SK-N-SH (cell line): Measurements from ENCODE around the gene SLC25A21. TPM values are rescaled to one million over a fixed set of nuclear protein-coding genes. Genes with fewer than 3 reads are reported as not detected.

Experiments
- CTCF ChIA-PET: fragments of 300-600, 350-600 bp; formaldehyde crosslinking; extraction: SDS; loops from one replicate; lab custom pipeline; 2021; lab: Yijun Ruan, JAX
- POLR2A ChIA-PET: fragments of 350-600 bp; sonication (Branson Sonifier 250); formaldehyde crosslinking; extraction: SDS; loops from one replicate; lab custom pipeline; 2020; ENCODE audit warnings: antibody characterized with exemption, inconsistent platforms; lab: Yijun Ruan, JAX
- DNase-seq: peaks from one replicate; pipeline ENCODE4 v3.0.0; 2012
- H2AFZ ChIP-seq: fragments of 200-600 bp; sonication (generic); 2 replicates; pipeline ENCODE4 v1.8.1; 2016; ENCODE audit warnings: antibody characterized with exemption, mild to moderate bottlenecking, low read depth
- H3F3A ChIP-seq: fragments of 200-600 bp; sonication (generic); replicated peaks from 2 replicates; pipeline ENCODE3; 2016; ENCODE audit warnings: antibody characterized with exemption, mild to moderate bottlenecking; ENCODE audit not compliant: insufficient read depth
- H3K27ac ChIP-seq, 2 experiments: fragments of 200-500 bp in 1 of 2; fragments of 200-600 bp in 1 of 2; sonication (Bioruptor generic) in 1 of 2; sonication (generic), shearing (Covaris generic) in 1 of 2; 2 replicates each; pipeline versions ENCODE4 v1.5.1 to v1.6.1; 2014 to 2016; ENCODE audit warnings: low read depth in 2 of 2, inconsistent platforms in 1 of 2, low read length in 1 of 2, mild to moderate bottlenecking in 1 of 2, mixed read lengths in 1 of 2
- H3K27me3 ChIP-seq: fragments of 200-600 bp; sonication (generic), shearing (Covaris generic); 2 replicates; pipeline ENCODE4 v1.6.1; 2016; ENCODE audit warnings: mixed run types; ENCODE audit not compliant: insufficient read depth
- H3K36me3 ChIP-seq, 2 experiments: fragments of 200-500 bp in 1 of 2; fragments of 200-600 bp in 1 of 2; sonication (Bioruptor generic) in 1 of 2; sonication (generic) in 1 of 2; replicated peaks in 1 of 2; 2 replicates each; pipeline versions ENCODE3 to v1.5.1; 2014 to 2016; ENCODE audit warnings: low read length in 1 of 2, mild to moderate bottlenecking in 1 of 2; ENCODE audit not compliant: insufficient read depth in 2 of 2, control insufficient read depth in 1 of 2
- H3K4me1 ChIP-seq, 2 experiments: fragments of 200-500 bp in 1 of 2; fragments of 200-600 bp in 1 of 2; sonication (Bioruptor generic) in 1 of 2; sonication (generic), shearing (Covaris generic) in 1 of 2; 2 replicates each; pipeline versions ENCODE4 v1.5.1 to v1.6.1; 2014 to 2016; ENCODE audit warnings: low read depth in 1 of 2, low read length in 1 of 2, mixed run types in 1 of 2; ENCODE audit not compliant: insufficient read depth in 2 of 2, control insufficient read depth in 1 of 2
- H3K4me2 ChIP-seq: fragments of 200-600 bp; sonication (generic), shearing (Covaris generic); 2 replicates; pipeline ENCODE4 v1.6.1; 2017; ENCODE audit warnings: mixed run types
- H3K4me3 ChIP-seq, 2 experiments: fragments of 200-500 bp in 1 of 2; fragments of 200-600 bp in 1 of 2; sonication (Bioruptor generic) in 1 of 2; sonication (generic), shearing (Covaris generic) in 1 of 2; 2 replicates each; pipeline versions ENCODE4 v1.5.1 to v1.8.1; 2014 to 2016; ENCODE audit warnings: low read depth in 2 of 2, inconsistent platforms in 1 of 2, low read length in 1 of 2, mild to moderate bottlenecking in 1 of 2, mixed read lengths in 1 of 2, moderate library complexity in 1 of 2
- H3K79me2 ChIP-seq: fragments of 200-600 bp; sonication (generic); 2 replicates; pipeline ENCODE4 v1.8.1; 2017; ENCODE audit warnings: mild to moderate bottlenecking; ENCODE audit not compliant: insufficient read depth
- H3K9ac ChIP-seq: fragments of 200-600 bp; sonication (generic); 2 replicates; pipeline ENCODE4 v1.6.1; 2017; ENCODE audit warnings: mixed run types
- H3K9me2 ChIP-seq: fragments of 200-600 bp; sonication (generic); 2 replicates; pipeline ENCODE4 v1.6.1; 2017; ENCODE audit warnings: mixed run types
- H3K9me3 ChIP-seq: fragments of 200-600 bp; sonication (generic); 2 replicates; pipeline ENCODE4 v1.6.1; 2017; ENCODE audit warnings: mixed run types, mild to moderate bottlenecking, moderate library complexity
- H4K20me1 ChIP-seq: fragments of 200-600 bp; sonication (generic); 2 replicates; pipeline ENCODE4 v1.6.1; 2017; ENCODE audit warnings: mild to moderate bottlenecking, mixed run types; ENCODE audit not compliant: insufficient read depth
- ELF1 ChIP-seq: IDR thresholded peaks from 2 replicates; pipeline ENCODE4 v1.4.0; 2012
- FOSL2 ChIP-seq: IDR thresholded peaks from 2 replicates; pipeline ENCODE4 v1.4.0; 2012; ENCODE audit warnings: low read depth, mild to moderate bottlenecking, moderate library complexity, borderline replicate concordance
- FOXJ3 ChIP-seq: sonication (generic); formaldehyde crosslinking; IDR thresholded peaks from 2 replicates; pipeline ENCODE4 v1.5.1; 2020; ENCODE audit warnings: mild to moderate bottlenecking, missing genetic modification reagents
- FOXM1 ChIP-seq: IDR thresholded peaks from 2 replicates; pipeline ENCODE4 v1.4.0; 2012; ENCODE audit warnings: low read depth, mild to moderate bottlenecking
- GABPA ChIP-seq: IDR thresholded peaks from 2 replicates; pipeline ENCODE4 v1.4.0; 2012; ENCODE audit warnings: low read depth, mild to moderate bottlenecking
- GATA2 ChIP-seq: sonication (generic); formaldehyde crosslinking; IDR thresholded peaks from 2 replicates; pipeline ENCODE4 v1.5.0; 2020; ENCODE audit warnings: mild to moderate bottlenecking, missing genetic modification reagents
- NRF1 ChIP-seq: IDR thresholded peaks from 2 replicates; pipeline ENCODE4 v1.6.1; 2012; ENCODE audit warnings: low read depth, mild to moderate bottlenecking, low read length
- POLR2AphosphoS5 ChIP-seq: IDR thresholded peaks from 2 replicates; pipeline ENCODE4 v1.6.1; 2012; ENCODE audit warnings: low read depth, low read length
- RCOR1 ChIP-seq: fragments of 150-350 bp; IDR thresholded peaks from 2 replicates; pipeline ENCODE4 v1.6.1; 2017; ENCODE audit warnings: antibody characterized with exemption, low read length
- REST ChIP-seq: IDR thresholded peaks from 2 replicates; pipeline ENCODE4 v1.6.1; 2012; ENCODE audit warnings: mild to moderate bottlenecking, low read depth, low read length, moderate library complexity
- RFX5 ChIP-seq: IDR thresholded peaks from 2 replicates; pipeline ENCODE4 v1.6.1; 2012; ENCODE audit warnings: mild to moderate bottlenecking, improper control_type of control experiment, low read length
- SIN3A ChIP-seq: IDR thresholded peaks from 2 replicates; pipeline ENCODE4 v1.6.1; 2012; ENCODE audit warnings: low read depth, mild to moderate bottlenecking, low read length, moderate library complexity, borderline replicate concordance
- SMC3 ChIP-seq: IDR thresholded peaks from 2 replicates; pipeline ENCODE4 v1.6.1; 2012; ENCODE audit warnings: low read depth, low read length, improper control_type of control experiment
- TAF1 ChIP-seq: IDR thresholded peaks from 2 replicates; pipeline ENCODE4 v1.6.1; 2012; ENCODE audit warnings: low read depth, mild to moderate bottlenecking, low read length, moderate library complexity, borderline replicate concordance
- TEAD4 ChIP-seq: IDR thresholded peaks from 2 replicates; pipeline ENCODE4 v1.4.0; 2012; ENCODE audit warnings: mild to moderate bottlenecking, borderline replicate concordance; ENCODE audit not compliant: insufficient read depth
- WGBS: methylation state at CpG from one replicate; pipeline ENCODE4 v1.1.6; 2017; ENCODE audit warnings: low lambda C conversion rate; 5-methylcytosine and 5-hydroxymethylcytosine counted together
- polyA plus RNA-seq, 3 experiments: library from polyadenylated mRNA; depleted of rRNA; stranded (reverse); fragments of >200 nt; gene quantifications; 2 replicates each; pipeline ENCODE4 v1.2.3, GENCODE V29; 2012
- TF ChIP-seq, protein P1 (sequence below): IDR thresholded peaks from 2 replicates; pipeline ENCODE4 v1.4.0; 2012; ENCODE audit warnings: low read depth
- TF ChIP-seq, protein P2 (sequence below): IDR thresholded peaks from 2 replicates; pipeline ENCODE4 v1.4.0; 2012; ENCODE audit warnings: low read depth, borderline replicate concordance

The SLC25A21 gene
- polyA plus RNA-seq, 1 of the 3 experiments (the other 2 are of a cell fraction) = not detected

DNA sequence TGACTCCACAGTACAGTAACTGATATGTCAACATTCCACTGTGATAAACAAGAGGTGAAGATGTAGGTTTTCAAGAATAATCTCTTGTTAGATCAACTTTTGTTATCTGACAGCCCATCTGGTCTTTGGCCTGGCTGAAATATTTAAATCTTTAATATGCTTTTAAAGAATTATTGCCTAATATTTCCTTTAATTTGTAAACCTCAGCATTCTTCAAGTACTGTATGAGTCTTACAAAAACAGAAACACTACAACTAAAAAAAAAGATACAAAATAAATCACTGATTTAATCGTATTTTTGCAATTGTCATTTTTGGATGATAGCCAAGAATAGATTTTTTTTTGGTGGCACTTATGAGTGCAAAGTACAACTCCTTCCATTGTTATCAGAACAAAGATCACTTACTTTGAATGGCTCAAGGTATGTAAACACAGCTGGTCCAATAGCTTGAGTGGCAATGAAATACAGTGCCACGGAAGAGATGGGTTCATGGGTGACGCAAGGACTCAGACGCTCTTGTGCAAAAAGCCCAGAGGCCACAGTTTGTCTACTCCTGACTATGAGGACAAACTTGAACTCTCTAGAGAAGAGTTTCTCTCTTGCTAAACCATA is 401.3 kb downstream of the SLC25A21 start:
- Histone ChIP-seq H3F3A (no peaks in the 10 kb centered on the region), H3K4me2 (no peak overlapping the region), H3K4me1 (no peaks in the 10 kb centered on the region; a peak in 1 of 4 replicates), H3K27ac (no peak overlapping the region), H3K27me3 (no peaks in the 10 kb centered on the region), H3K4me3 (no peak overlapping the region), H2AFZ (no peak overlapping the region), H3K36me3 (no peaks in the 10 kb centered on the region), H3K9me2 (no peaks in the 10 kb centered on the region), H3K79me2 (no peaks in the 10 kb centered on the region), H4K20me1 (no peaks in the 10 kb centered on the region), H3K9me3 (no peaks in the 10 kb centered on the region), H3K9ac (no peak overlapping the region)
- POLR2A ChIA-PET = no interaction called here
- DNase-seq = no peak
- CTCF ChIA-PET = no interaction called here
- 21% methylated on average over 4 of the region's 4 CpGs for WGBS
- TF ChIP-seq TAF1 (no peak), FOXJ3 (CRISPR knock-in tag) (no peak), TEAD4 (no peak), ELF1 (no peak), REST (no peak), GABPA (no peak), FOXM1 (no peak), GATA2 (CRISPR knock-in tag) (no peak), FOSL2 (no peak), RFX5 (no peak), SMC3 (no peak), RCOR1 (no peak), POLR2AphosphoS5 (no peak), SIN3A (no peak), NRF1 (no peak)
- TF ChIP-seq, protein P1, sequence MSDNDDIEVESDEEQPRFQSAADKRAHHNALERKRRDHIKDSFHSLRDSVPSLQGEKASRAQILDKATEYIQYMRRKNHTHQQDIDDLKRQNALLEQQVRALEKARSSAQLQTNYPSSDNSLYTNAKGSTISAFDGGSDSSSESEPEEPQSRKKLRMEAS = no peak
- TF ChIP-seq, protein P2, sequence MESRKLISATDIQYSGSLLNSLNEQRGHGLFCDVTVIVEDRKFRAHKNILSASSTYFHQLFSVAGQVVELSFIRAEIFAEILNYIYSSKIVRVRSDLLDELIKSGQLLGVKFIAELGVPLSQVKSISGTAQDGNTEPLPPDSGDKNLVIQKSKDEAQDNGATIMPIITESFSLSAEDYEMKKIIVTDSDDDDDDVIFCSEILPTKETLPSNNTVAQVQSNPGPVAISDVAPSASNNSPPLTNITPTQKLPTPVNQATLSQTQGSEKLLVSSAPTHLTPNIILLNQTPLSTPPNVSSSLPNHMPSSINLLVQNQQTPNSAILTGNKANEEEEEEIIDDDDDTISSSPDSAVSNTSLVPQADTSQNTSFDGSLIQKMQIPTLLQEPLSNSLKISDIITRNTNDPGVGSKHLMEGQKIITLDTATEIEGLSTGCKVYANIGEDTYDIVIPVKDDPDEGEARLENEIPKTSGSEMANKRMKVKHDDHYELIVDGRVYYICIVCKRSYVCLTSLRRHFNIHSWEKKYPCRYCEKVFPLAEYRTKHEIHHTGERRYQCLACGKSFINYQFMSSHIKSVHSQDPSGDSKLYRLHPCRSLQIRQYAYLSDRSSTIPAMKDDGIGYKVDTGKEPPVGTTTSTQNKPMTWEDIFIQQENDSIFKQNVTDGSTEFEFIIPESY = no peak
